ENCODE results near the gene DCAF4L1. TPM values are rescaled to one million over a fixed set of nuclear protein-coding genes. Genes with fewer than 3 reads are reported as not detected.

DCAF4L1 gene, protein sequence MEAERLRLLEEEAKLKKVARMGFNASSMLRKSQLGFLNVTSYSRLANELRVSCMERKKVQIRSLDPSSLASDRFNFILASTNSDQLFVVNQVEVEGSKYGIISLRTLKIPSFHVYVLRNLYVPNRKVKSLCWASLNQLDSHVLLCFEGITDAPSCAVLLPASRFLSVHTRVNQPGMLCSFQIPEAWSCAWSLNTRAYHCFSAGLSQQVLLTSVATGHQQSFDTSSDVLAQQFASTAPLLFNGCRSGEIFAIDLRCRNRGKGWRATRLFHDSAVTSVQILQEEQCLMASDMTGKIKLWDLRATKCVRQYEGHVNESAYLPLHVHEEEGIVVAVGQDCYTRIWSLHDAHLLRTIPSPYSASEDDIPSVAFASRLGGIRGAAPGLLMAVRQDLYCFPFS
- under 1 TPM; 0.31 to 0.41 TPM for total RNA-seq

GRCh38 chr4:41981456-41981855, at the start of gene DCAF4L1:
TSS of gene DCAF4L1 (plus strand) at chr4:41981756. CDS start at chr4:41981793, 37 bp downstream.
- Mint-ChIP-seq H3K27me3 (peaks cover 1% of the 10 kb centered on the region), H3K4me1 (ENCODE audit: low read depth) (no peaks in the 10 kb centered on the region), H3K27ac (no peak within 1 kb of the TSS), H3K4me3 (no peak within 1 kb of the TSS), H3K36me3 (ENCODE audit: low read depth) (no peaks in the 10 kb centered on the region), H3K9me3 (no peaks in the 10 kb centered on the region)
- CTCF ChIA-PET: no interaction called here
- POLR2A ChIA-PET: no interaction called here
- DNase-seq: no peak
- intact Hi-C loops (cut with micrococcal nuclease): no loop called here
- no peak for TF ChIP-seq CTCF (IDR thresholded peaks at IDR 0.05)
- no peak for ATAC-seq

GRCh38 chr4:41932988-41933387, 48.6 kb upstream of the DCAF4L1 start:
- ATAC-seq: no peak
- no peak for TF ChIP-seq CTCF (IDR thresholded peaks at IDR 0.05)
- intact Hi-C loops (cut with micrococcal nuclease): no loop called here
- DNase-seq: no peak
- no peaks in the 10 kb centered on the region for H3K27me3 Mint-ChIP-seq
- H3K4me3 Mint-ChIP-seq: no peak overlapping the region
- ChIA-PET CTCF (no interaction called here), POLR2A (no interaction called here)
- H3K9me3 Mint-ChIP-seq: no peaks in the 10 kb centered on the region
- H3K4me1 Mint-ChIP-seq (ENCODE audit: low read depth): peaks cover 24% of the 10 kb centered on the region
- H3K27ac Mint-ChIP-seq: no peak overlapping the region
- peaks cover 19% of the 10 kb centered on the region for H3K36me3 Mint-ChIP-seq (ENCODE audit: low read depth)

GRCh38 chr4:41933997-41934503, 47.5 kb upstream of the DCAF4L1 start:
- Mint-ChIP-seq H3K9me3 (no peaks in the 10 kb centered on the region), H3K4me1 (ENCODE audit: low read depth) (peaks cover 32% of the 10 kb centered on the region), H3K36me3 (ENCODE audit: low read depth) (peaks cover 27% of the 10 kb centered on the region), H3K27me3 (no peaks in the 10 kb centered on the region), H3K4me3 (peak overlapping the region; percentile 97), H3K27ac (peak overlapping the region; percentile 95)
- ChIA-PET CTCF (no interaction called here), POLR2A (no interaction called here)
- TF ChIP-seq CTCF (IDR thresholded peaks at IDR 0.05): no peak
- intact Hi-C loops (cut with micrococcal nuclease): no loop called here
- ATAC-seq (no peak), DNase-seq (no peak)

DNA sequence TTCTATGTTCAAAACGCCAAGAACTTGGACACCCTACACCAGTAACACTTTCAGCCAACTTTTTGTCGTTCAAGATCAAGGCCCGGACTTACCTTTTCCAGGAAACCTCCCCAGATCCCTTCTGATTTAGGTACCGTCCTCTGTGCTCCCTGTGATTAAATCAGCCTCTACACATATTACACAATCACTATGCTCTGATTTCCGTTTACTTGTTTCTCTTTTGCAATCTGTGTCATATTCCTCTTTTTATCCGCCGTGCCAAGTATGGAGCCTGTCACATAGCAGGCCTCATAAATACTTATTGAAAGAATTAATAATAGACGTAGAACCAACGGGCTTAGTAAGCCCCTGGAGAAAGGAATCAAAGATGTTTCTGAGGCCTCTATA, 47.0 kb upstream of the DCAF4L1 start:
- TF ChIP-seq CTCF (IDR thresholded peaks at IDR 0.05): no peak
- Mint-ChIP-seq H3K27me3 (no peaks in the 10 kb centered on the region), H3K36me3 (ENCODE audit: low read depth) (peaks cover 31% of the 10 kb centered on the region), H3K4me3 (peak overlapping the region; percentile 97), H3K4me1 (ENCODE audit: low read depth) (peaks cover 34% of the 10 kb centered on the region), H3K27ac (peak overlapping the region; percentile 95), H3K9me3 (no peaks in the 10 kb centered on the region)
- POLR2A ChIA-PET: interaction anchor here (0.6 kb wide), 1 partner anchor 696 kb away, joined by 3 read pairs; no protein-coding TSS in a partner anchor
- intact Hi-C loops (cut with micrococcal nuclease): no loop called here
- ATAC-seq (no peak), DNase-seq (no peak)
- CTCF ChIA-PET: no interaction called here

DNA sequence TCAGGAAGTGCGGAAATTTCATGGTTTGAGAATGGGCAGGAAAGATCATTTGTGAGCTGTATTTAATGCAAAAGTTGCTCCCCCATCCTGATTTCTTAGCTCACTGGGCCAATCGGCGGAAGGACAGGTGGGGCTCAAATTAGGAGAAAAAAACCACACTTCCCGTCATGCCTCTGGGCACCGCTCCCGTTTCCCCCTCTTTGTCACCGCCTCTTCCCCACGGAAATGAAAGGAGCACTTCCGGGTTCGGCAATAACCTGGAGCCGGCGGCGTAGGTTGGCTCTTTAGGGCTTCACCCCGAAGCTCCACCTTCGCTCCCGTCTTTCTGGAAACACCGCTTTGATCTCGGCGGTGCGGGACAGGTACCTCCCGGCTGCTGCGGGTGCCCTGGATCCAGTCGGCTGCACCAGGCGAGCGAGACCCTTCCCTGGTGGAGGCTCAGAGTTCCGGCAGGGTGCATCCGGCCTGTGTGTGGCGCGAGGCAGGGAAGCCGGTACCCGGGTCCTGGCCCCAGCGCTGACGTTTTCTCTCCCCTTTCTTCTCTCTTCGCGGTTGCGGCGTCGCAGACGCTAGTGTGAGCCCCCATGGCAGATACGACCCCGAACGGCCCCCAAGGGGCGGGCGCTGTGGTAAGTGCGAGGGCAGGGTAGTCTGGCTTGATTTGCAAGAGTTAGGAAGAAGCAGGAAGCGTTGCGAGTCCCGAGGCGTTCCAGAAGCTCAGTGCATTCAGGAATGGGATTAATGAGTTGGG, 46.5 kb upstream of the DCAF4L1 start, which contains the start of gene TMEM33:
TMEM33 (plus strand) TSS at position 529 of the 751 bp plus-strand sequence; CDS start at position 585, 56 bp downstream.
- H3K36me3 Mint-ChIP-seq (ENCODE audit: low read depth): peaks cover 35% of the 10 kb centered on the region
- CTCF ChIA-PET: no interaction called here
- peak; percentile 86 for ATAC-seq
- H3K4me3 Mint-ChIP-seq: peak within 1 kb of the TSS; percentile 97
- H3K27ac Mint-ChIP-seq: peak within 1 kb of the TSS; percentile 95
- H3K4me1 Mint-ChIP-seq (ENCODE audit: low read depth): peaks cover 38% of the 10 kb centered on the region
- POLR2A ChIA-PET: interaction anchor here (0.6 to 1.4 kb wide), 2 partner anchors 55 to 695 kb away, joined by 3 to 4 read pairs; partner anchors contain the start of gene SLC30A9
- H3K27me3 Mint-ChIP-seq: no peaks in the 10 kb centered on the region
- DNase-seq: peak; percentile 81
- no peaks in the 10 kb centered on the region for H3K9me3 Mint-ChIP-seq
- intact Hi-C loops (cut with micrococcal nuclease): no loop called here
- TF ChIP-seq CTCF (IDR thresholded peaks at IDR 0.05): no peak
